Measurements from ENCODE around the gene FOXA2.

- no peak for TF ChIP-seq CTCF (conservative IDR thresholded peaks at IDR 0.05 in 1 of 2, IDR thresholded peaks at IDR 0.05 in 1 of 2; ENCODE audit: low read depth in 1 of 2, low read length in 2 of 2)
- TF ChIP-seq EZH2 (IDR thresholded peaks at IDR 0.05; ENCODE audit: low read length, missing control alignments): no peak
These were observed 30.0 kb downstream of the FOXA2 start for GRCh38 chr20:22554391-22554790.

All from fibroblast of lung (primary cell).